HG02973 (cell line): ENCODE measurements around the gene HHAT.

Source experiments
- ATAC-seq: cut with Tn5 transposase; IDR thresholded peaks from one replicate; pipeline ENCODE4 v1.9.1; 2021; ENCODE audit warnings: moderate library complexity; ENCODE audit not compliant: unreplicated experiment

The HHAT gene

GRCh38 chr1:210328746-210329503, at the start of gene HHAT:
Gene HHAT, plus strand, starts transcription at chr1:210328902. Its CDS starts 20,074 bp downstream, at chr1:210348976.
- ATAC-seq: peak; percentile 38

GRCh38 chr1:210280221-210280620, 48.5 kb upstream of the HHAT start:
- no peak for ATAC-seq

- ATAC-seq: no peak
Observed at GRCh38 chr1:210288116-210288515, 40.6 kb upstream of the HHAT start.

- ATAC-seq: no peak
Observed at GRCh38 chr1:210289248-210289647, 39.5 kb upstream of the HHAT start.

GRCh38 chr1:210291081-210291764, 37.5 kb upstream of the HHAT start:
- no peak for ATAC-seq

- ATAC-seq: no peak
Observed at GRCh38 chr1:210291786-210292230, 36.9 kb upstream of the HHAT start.

- no peak for ATAC-seq
Observed at GRCh38 chr1:210292231-210292871, 36.4 kb upstream of the HHAT start.

- no peak for ATAC-seq
Observed at GRCh38 chr1:210293171-210293607, 35.5 kb upstream of the HHAT start.

- ATAC-seq: no peak
Observed at GRCh38 chr1:210294999-210295745, 33.5 kb upstream of the HHAT start.

- ATAC-seq: no peak
Observed at GRCh38 chr1:210296682-210297081, 32.0 kb upstream of the HHAT start.

GRCh38 chr1:210298296-210298695, 30.4 kb upstream of the HHAT start:
- no peak for ATAC-seq

GRCh38 chr1:210298936-210299335, 29.8 kb upstream of the HHAT start:
- no peak for ATAC-seq

- ATAC-seq: no peak
Observed at GRCh38 chr1:210299501-210299900, 29.2 kb upstream of the HHAT start.

GRCh38 chr1:210300923-210301614, 27.6 kb upstream of the HHAT start:
- no peak for ATAC-seq

GRCh38 chr1:210301615-210302000, 27.1 kb upstream of the HHAT start:
- ATAC-seq: no peak

GRCh38 chr1:210302501-210302900, 26.2 kb upstream of the HHAT start:
- ATAC-seq: no peak

- ATAC-seq: no peak
Observed at GRCh38 chr1:210303391-210303790, 25.3 kb upstream of the HHAT start.

GRCh38 chr1:210310562-210311153, 18.0 kb upstream of the HHAT start:
- no peak for ATAC-seq

GRCh38 chr1:210311726-210312493, 16.8 kb upstream of the HHAT start:
- no peak for ATAC-seq
